MCF 10A (cell line): ENCODE data around the gene HS3ST6. TPM values are rescaled to one million over a fixed set of nuclear protein-coding genes. Genes with fewer than 3 reads are reported as not detected.
A peak's percentile ranks its signal among the peaks of the same experiment; 100 is the strongest.

ENCODE experiments used
- BruUV-seq: library from RNA; stranded (reverse); fragments of 400-500 nt; replicated peaks from 2 replicates; lab custom pipeline; 2021; lab: Mats Ljungman, UMichigan
- CTCF ChIA-PET: fragments of 300-600 bp; sonication (Branson Sonifier 250); formaldehyde crosslinking; extraction: SDS; loops from one replicate; lab custom pipeline; 2021; ENCODE audit warnings: antibody characterized with exemption, inconsistent platforms; lab: Yijun Ruan, JAX
- POLR2A ChIA-PET: fragments of 300-600, 350-650 bp; sonication (Branson Sonifier 250); formaldehyde crosslinking; extraction: SDS; loops from one replicate; lab custom pipeline; 2020; ENCODE audit warnings: antibody characterized with exemption, inconsistent platforms; lab: Yijun Ruan, JAX
- DNase-seq: peaks from one replicate; pipeline ENCODE4 v3.0.0-alpha.2; 2018; ENCODE audit not compliant: unreplicated experiment
- H3K27ac Mint-ChIP-seq: one replicate; pipeline ENCODE4 v1.8.0; 2022; ENCODE audit warnings: mild to moderate bottlenecking, low read depth, mixed read lengths; ENCODE audit not compliant: unreplicated experiment
- H3K27me3 Mint-ChIP-seq: one replicate; pipeline ENCODE4 v1.8.0; 2022; ENCODE audit warnings: mixed read lengths; ENCODE audit not compliant: insufficient read depth, unreplicated experiment
- H3K36me3 Mint-ChIP-seq: one replicate; pipeline ENCODE4 v1.8.0; 2022; ENCODE audit warnings: mild to moderate bottlenecking, moderate library complexity, mixed read lengths; ENCODE audit not compliant: insufficient read depth, unreplicated experiment
- H3K4me1 Mint-ChIP-seq: one replicate; pipeline ENCODE4 v1.8.0; 2022; ENCODE audit warnings: mixed read lengths; ENCODE audit not compliant: insufficient read depth, unreplicated experiment
- H3K4me3 Mint-ChIP-seq: one replicate; pipeline ENCODE4 v1.8.0; 2022; ENCODE audit warnings: mild to moderate bottlenecking, moderate library complexity, mixed read lengths; ENCODE audit not compliant: unreplicated experiment
- H3K9me3 Mint-ChIP-seq: one replicate; pipeline ENCODE4 v1.8.0; 2022; ENCODE audit warnings: mixed read lengths; ENCODE audit not compliant: unreplicated experiment
- CTCF ChIP-seq: fragments of 200-600 bp; IDR thresholded peaks from one replicate; pipeline ENCODE4 v1.8.0; 2022; ENCODE audit warnings: antibody characterized with exemption, mild to moderate bottlenecking; ENCODE audit not compliant: unreplicated experiment
- intact Hi-C: fragments of 100-400 bp; cut with micrococcal nuclease; formaldehyde crosslinking; loops from 2 replicates; pipeline ENCODE4 v1.14.1; 2022
- total RNA-seq: library from RNA; stranded (reverse); gene quantifications from 2 replicates; pipeline ENCODE4 v1.2.3, GENCODE V29; 2022

Gene HS3ST6
- total RNA-seq, 1 experiment from 2014 or later = not detected

- Mint-ChIP-seq H3K27me3 (no peaks in the 10 kb centered on the region), H3K4me3 (no peak overlapping the region), H3K36me3 (peaks cover 7% of the 10 kb centered on the region), H3K27ac (no peak overlapping the region), H3K9me3 (no peaks in the 10 kb centered on the region), H3K4me1 (no peaks in the 10 kb centered on the region)
- POLR2A ChIA-PET = no interaction called here
- BruUV-seq = no TSS peak
- intact Hi-C loops = no loop called here
- CTCF ChIA-PET = interaction anchor here (0.5 to 7.2 kb wide), 16 partner anchors 9 to 290 kb away, joined by 3 to 105 read pairs (median 3); no protein-coding TSS in a partner anchor
- TF ChIP-seq CTCF = no peak
- DNase-seq = no peak
These were observed 12.1 kb upstream of the HS3ST6 start for GRCh38 chr16:1930338-1930720.

- no TSS peak for BruUV-seq
- H3K4me3 Mint-ChIP-seq = peak overlapping the region; percentile 31
- H3K27me3 Mint-ChIP-seq = no peaks in the 10 kb centered on the region
- POLR2A ChIA-PET = no interaction called here
- peak; percentile 70 for DNase-seq
- H3K27ac Mint-ChIP-seq = no peak overlapping the region
- TF ChIP-seq CTCF = peak; percentile 98
- intact Hi-C loops = loop anchor here (2.0 kb wide), 1 partner anchor 65 kb away; no protein-coding TSS in a partner anchor
- H3K36me3 Mint-ChIP-seq = peaks cover 7% of the 10 kb centered on the region
- CTCF ChIA-PET = interaction anchor here (0.5 to 7.2 kb wide), 23 partner anchors 9 to 290 kb away, joined by 3 to 105 read pairs (median 3); no protein-coding TSS in a partner anchor
- H3K4me1 Mint-ChIP-seq = no peaks in the 10 kb centered on the region
- H3K9me3 Mint-ChIP-seq = no peaks in the 10 kb centered on the region
These were observed 11.5 kb upstream of the HS3ST6 start for GRCh38 chr16:1929578-1930337.

GRCh38 chr16:1929105-1929504, 10.9 kb upstream of the HS3ST6 start:
- Mint-ChIP-seq H3K4me1 (no peaks in the 10 kb centered on the region), H3K27me3 (no peaks in the 10 kb centered on the region), H3K36me3 (peaks cover 7% of the 10 kb centered on the region), H3K27ac (no peak overlapping the region), H3K4me3 (peak overlapping the region; percentile 31), H3K9me3 (no peaks in the 10 kb centered on the region)
- ChIA-PET POLR2A (interaction anchor here (0.7 to 1.9 kb wide), 3 partner anchors 36 to 102 kb away, joined by 3 to 7 read pairs (median 4); partner anchors contain the start of genes FAHD1 and RPS2), CTCF (interaction anchor here (0.5 to 7.2 kb wide), 16 partner anchors 9 to 238 kb away, joined by 3 to 105 read pairs (median 3); no protein-coding TSS in a partner anchor)
- no peak for DNase-seq
- no peak for TF ChIP-seq CTCF
- no TSS peak for BruUV-seq
- intact Hi-C loops = loop anchor here (2.0 kb wide), 1 partner anchor 64 kb away; no protein-coding TSS in a partner anchor

- Mint-ChIP-seq H3K4me1 (no peaks in the 10 kb centered on the region), H3K4me3 (no peak overlapping the region), H3K9me3 (no peaks in the 10 kb centered on the region), H3K27ac (no peak overlapping the region), H3K36me3 (peaks cover 7% of the 10 kb centered on the region), H3K27me3 (peaks cover 5% of the 10 kb centered on the region)
- BruUV-seq = no TSS peak
- POLR2A ChIA-PET = no interaction called here
- intact Hi-C loops = no loop called here
- DNase-seq = no peak
- no peak for TF ChIP-seq CTCF
- CTCF ChIA-PET = interaction anchor here (1.5 to 7.2 kb wide), 2 partner anchors 12 to 60 kb away, joined by 4 to 105 read pairs; no protein-coding TSS in a partner anchor
These were observed 8.1 kb upstream of the HS3ST6 start for GRCh38 chr16:1926271-1926670.
